LHCN-M2 (cell line): ENCODE measurements around the gene RPS6KB1. TPM values are rescaled to one million over a fixed set of nuclear protein-coding genes. Genes with fewer than 3 reads are reported as not detected.
"Not testable (repeated sequence)": the region's sequence is repeated elsewhere in the genome, so short reads cannot be mapped to it uniquely, and the experiment has no call there.

ENCODE experiments used
- DNase-seq: peaks from one replicate; pipeline ENCODE4 v3.0.0-alpha.2; 2012; ENCODE audit warnings: low read depth
- total RNA-seq: library from RNA; depleted of rRNA; stranded (reverse); fragments of >200 nt; gene quantifications from 2 replicates; pipeline ENCODE4 v1.2.3, GENCODE V29; 2014; rRNA removed

Gene RPS6KB1
- total RNA-seq, 1 experiment from 2014 or later, result 21.4 TPM

DNA sequence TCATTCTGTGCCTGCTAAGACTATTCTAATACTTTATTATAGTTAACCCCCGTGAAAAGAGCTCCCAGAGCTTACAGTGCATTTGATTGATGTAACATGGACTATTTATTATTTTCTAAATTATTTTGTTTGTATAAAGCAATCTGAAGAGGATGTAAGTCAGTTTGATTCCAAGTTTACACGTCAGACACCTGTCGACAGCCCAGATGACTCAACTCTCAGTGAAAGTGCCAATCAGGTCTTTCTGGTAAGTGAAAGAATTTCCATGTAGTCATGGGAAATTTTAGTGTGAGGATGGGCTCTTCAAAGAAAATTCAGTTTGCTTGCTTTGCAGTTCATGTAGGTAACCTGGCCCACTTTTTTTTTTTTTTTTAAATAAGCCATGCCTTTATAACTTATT is 47.8 kb downstream of the RPS6KB1 start:
- DNase-seq, result not testable (repeated sequence)

DNA sequence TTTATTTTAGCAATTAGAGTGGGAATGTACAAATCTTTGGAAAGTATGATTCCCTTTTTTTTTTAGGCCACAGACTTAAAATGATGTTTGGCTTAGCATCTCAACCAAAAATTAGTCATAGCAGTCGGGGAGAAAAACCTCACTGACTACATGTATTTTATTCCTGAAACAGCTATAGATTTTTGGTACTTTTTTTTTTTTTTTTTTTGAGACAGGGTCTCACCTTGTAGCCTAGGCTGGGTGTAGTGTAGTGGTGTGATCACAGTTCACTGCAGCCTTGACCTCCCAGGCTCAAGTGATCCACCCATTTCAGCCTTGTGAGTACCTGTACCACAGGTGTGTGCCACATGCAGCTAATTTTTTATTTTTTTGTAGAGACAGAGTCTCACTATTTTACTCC is 48.2 kb downstream of the RPS6KB1 start:
- DNase-seq, result no peak

DNA sequence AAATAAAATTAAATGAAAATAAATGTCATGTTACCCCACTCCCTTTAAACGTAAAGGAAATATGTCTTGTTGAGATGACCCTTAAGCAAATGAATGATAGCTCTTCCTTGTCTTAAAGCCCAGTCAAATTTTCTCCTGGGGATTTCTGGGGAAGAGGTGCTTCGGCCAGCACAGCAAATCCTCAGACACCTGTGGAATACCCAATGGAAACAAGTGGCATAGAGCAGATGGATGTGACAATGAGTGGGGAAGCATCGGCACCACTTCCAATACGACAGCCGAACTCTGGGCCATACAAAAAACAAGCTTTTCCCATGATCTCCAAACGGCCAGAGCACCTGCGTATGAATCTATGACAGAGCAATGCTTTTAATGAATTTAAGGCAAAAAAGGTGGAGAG is 53.5 kb downstream of the RPS6KB1 start:
- DNase-seq, result not testable (repeated sequence)

DNA sequence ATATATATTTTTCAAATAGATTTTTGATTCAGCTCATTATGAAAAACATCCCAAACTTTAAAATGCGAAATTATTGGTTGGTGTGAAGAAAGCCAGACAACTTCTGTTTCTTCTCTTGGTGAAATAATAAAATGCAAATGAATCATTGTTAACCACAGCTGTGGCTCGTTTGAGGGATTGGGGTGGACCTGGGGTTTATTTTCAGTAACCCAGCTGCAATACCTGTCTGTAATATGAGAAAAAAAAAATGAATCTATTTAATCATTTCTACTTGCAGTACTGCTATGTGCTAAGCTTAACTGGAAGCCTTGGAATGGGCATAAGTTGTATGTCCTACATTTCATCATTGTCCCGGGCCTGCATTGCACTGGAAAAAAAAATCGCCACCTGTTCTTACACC is 54.4 kb downstream of the RPS6KB1 start:
- DNase-seq, result not testable (repeated sequence)

DNA sequence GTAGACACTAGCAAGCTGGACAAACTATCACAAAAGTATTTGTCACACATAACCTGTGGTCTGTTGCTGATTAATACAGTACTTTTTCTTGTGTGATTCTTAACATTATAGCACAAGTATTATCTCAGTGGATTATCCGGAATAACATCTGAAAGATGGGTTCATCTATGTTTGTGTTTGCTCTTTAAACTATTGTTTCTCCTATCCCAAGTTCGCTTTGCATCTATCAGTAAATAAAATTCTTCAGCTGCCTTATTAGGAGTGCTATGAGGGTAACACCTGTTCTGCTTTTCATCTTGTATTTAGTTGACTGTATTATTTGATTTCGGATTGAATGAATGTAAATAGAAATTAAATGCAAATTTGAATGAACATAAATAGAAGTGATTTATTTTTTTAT is 57.1 kb downstream of the RPS6KB1 start:
- DNase-seq, result no peak

DNA sequence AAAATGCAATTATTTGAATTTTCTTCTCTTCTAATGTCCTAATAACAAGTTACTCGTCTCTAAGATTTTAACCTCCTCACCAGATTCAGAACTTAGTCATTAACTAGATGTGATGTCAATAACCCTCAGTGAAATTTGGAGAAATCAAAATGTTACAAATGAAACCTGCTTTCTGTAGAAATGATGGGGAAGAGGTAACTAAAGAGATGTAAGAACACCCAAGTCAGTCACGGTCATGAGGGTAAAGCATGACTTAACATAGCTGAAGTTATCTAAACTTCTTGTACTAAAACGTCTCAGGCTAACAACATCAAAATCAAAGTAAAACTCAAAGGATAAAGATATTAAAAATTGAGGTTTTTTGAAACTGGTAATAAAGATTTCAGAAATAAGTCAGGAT is 61.9 kb downstream of the RPS6KB1 start:
- DNase-seq, result no peak

DNA sequence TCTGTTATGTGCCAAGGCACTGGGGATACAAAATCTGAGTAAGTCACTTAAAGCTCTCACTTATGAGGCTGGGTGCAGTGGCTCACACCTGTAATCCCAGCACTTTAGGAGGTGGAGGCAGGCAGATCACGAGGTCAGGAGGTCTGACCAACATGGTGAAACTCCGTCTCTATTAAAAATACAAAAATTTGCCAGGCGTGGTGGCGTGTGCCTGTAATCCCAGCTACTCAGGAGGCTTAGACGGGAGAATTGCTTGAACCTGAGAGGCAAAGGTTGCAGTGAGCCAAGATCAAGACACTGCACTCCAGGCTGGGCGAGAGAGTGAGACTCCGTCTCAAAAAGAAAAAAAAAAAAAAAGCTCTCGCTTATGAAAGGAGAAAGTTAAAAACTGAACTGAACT is 66.7 kb downstream of the RPS6KB1 start:
- DNase-seq, result not testable (repeated sequence)

DNA sequence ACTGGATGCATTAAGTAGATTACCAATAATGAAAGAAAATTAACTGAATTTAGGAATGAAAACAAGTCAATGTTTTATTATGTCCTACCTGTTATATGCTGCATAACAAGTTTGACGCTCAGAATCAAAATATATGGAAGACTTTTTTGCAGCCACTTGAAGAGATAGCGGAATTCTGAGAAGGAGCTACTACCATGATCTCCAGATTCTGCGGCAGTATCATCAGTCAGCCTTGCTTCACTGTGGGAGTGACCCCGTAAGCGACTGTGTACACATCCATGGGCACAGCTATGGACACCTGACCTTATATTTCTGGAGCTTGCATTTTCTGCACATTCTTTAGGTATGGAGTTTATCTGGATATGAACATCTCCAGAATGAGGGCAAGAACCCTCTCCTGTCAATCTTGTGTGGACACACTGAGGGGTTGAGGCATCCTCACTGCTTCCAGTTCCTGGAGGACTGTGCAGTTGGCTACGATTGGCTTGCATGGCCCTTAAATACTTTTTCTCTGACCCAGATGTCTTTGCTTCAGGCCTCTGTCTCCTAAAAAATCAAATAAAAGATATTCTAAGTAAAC is 69.9 kb downstream of the RPS6KB1 start:
- no peak for DNase-seq

DNA sequence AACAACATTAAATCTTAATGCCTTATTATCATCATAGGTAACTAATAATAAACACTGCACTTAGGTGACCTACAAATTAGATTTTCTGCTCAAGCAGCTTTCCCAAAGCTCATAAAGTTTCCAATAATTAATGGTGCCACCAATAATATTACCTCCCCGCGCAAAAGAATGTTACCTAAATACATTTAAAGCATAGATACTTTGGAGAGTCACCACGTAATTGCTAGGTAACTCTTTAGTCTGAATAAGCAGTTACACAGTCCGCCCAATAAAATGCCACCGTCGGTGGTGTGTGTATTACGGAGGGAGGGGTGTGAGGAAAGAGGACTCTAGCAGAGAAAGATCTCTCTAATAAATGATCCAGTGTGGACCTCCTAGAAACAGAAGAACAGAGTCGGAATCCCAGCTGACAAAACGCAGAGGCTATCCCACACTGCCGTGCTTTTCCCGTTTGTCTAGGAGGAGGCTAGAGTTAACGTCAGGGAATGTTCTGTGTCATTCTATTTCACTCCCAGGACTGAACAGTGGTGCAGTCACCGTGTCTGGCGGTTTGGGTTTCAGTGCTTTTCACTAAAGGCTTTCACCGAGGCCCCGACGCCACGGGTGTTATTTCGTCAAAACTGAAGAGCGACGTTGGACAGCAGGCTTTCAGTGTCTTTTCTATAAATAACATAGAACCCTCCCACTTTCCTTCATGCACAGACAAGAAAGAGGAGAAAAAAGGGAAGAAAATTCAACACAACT is 71.0 kb downstream of the RPS6KB1 start:
- DNase-seq, result peak; percentile 58

DNA sequence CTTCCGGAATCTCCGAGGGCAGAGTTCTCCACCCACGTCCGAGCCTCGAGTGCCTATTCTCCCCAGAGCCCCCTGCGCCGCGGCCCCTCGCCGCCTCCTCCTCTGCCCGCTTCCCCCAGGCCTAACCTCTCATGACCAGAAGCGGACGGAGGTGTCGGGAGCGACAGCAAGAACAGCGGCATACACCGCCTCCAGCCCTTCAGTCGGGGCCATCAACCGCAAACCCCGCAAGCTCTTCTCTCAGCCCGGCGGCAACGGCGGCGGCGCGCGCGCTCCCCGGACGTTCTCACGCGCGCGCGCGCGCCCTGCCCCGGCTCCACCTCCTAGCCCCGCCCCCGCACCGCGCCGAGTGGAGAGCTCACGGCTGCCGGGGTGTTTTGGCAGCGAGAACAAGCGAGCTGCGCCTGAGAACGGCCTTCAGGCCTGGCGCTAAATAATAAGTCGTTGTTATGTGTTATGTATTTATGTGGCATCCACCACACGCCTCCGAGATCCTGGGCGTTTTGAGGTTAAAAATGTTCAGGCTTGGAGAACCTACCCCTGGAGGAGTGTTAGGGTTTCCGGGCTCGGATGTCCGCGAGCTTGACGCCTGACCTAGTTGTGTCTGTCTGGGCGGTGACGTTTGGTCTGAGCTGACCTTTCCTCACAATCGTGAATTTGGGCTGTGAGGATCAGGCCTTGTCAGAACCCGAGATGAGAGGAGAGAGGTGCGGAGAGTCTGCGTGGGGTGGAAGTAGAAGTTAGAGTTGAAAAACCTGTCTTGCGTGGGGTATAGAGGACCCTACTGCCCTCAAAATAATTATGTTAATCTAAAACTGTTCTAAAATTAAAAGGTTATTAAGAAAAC is 71.8 kb downstream of the RPS6KB1 start, which contains the start of gene RNFT1:
Gene RNFT1 (minus strand): TSS at position 259 of the 847 bp plus-strand sequence. CDS start 77 bp downstream, at position 182.
- DNase-seq, result peak; percentile 79

DNA sequence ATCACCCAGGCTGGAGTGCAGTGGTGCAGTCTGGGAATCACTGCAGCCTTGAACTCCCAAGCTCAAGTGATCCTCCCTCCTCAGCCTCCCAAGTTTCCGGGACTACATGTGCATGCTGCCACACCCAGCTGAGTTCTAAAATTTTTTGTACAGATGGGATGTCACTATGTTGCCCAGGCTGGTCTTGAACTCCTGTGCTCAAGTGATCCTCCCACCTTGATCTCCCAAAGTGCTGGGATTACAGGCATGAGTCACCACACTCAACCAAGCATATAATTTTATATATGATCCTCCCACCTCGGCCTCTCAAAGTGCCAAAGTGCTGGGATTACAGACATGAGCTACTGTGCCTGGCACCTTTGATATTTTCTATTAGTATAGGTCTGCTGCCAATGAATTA is 78.8 kb downstream of the RPS6KB1 start:
- DNase-seq, result not testable (repeated sequence)

DNA sequence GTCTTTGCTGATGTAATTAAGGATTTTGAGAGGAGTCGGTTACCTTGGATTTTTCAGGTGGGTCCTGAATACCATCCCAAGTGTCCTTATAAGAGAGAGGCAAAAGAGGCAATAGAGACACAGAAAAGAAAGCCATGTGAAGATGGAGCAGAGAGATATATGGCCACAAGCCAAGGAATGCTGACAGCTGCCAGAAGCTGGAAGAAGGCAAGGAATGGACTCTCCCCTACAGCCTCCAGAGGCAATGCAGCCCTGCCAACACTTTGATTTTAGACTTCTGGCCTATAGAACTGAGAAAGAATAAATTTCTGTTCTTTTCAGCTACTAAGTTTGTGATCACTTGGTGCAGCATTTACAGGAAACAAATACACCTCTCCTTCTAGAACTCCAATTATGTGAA is 79.9 kb downstream of the RPS6KB1 start:
- peak; percentile 51 for DNase-seq

DNA sequence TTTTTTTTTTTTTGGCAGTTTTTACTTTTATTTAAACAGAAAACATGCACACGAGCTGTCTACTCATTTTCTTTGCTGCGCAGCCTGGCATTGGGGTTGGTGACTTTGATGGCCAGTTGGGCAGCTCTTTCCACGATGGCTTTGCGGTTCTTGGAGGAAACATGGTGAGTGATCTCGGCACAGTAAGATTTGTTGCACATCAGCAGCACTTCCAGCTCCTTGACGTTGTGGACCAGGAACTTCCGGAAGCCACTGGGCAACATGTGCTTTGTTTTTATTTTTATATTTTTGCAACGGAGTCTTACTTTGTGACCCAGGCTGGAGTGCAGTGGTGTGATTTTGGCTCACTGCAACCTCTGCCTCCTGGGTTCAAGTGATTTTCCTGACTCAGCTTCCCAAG is 80.6 kb downstream of the RPS6KB1 start:
- not testable (repeated sequence) for DNase-seq

DNA sequence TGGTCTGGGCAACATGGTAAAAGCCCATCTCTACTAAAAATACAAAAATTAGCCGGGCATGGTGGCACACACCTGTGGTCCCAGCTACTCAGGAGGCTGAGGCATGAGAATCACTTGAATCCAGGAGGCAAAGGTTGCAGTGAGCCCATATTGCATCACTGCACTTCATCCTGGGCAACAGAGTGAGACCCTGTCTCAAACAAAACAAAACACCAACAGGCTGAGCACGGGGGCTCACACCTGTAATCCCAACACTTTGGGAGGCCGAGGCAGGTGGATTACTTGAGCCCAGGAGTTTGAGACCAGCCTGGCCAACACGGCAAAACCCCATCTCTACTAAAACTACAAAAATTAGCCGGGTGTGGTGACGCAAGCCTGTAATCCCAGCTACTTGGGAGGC is 82.2 kb downstream of the RPS6KB1 start:
- not testable (repeated sequence) for DNase-seq

DNA sequence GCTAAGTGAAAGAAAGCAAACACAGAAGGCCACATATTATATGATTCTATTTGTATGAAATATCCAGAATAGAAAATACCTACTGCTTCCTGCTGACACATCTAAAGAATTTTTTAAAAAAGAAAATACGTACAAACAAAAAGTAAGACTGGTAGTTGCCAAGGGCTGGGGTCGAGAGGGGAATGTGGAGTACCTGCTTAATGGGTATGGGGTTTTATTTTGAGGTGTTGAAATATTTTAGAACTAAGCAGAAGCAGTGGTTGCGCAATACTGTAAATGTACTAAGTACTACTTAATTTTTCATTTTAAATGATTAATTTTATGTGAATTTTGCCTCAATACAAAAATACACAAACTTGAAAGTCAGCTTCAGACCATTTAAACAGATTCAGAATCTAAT is 103.7 kb downstream of the RPS6KB1 start:
- not testable (repeated sequence) for DNase-seq

Other genes with a start within 250 kb of the RPS6KB1 start
- gene PTRH2, start 185.7 kb upstream of the RPS6KB1 start, total RNA-seq, result 29.9 and 34.3 TPM in 2 replicates
- gene VMP1, start 185.5 kb upstream of the RPS6KB1 start, total RNA-seq, result 193 and 225 TPM in 2 replicates
- 1.3 and 4.8 TPM in 2 replicates for gene TUBD1, start 178 bp upstream of the RPS6KB1 start, total RNA-seq
- 9.3 and 10.3 TPM in 2 replicates for gene RNFT1, start 71.6 kb downstream of the RPS6KB1 start, total RNA-seq
- gene HEATR6, start 185.8 kb downstream of the RPS6KB1 start, total RNA-seq, result 20.6 and 23.2 TPM in 2 replicates